ENCODE results near the gene STK24.

The STK24 gene

DNA sequence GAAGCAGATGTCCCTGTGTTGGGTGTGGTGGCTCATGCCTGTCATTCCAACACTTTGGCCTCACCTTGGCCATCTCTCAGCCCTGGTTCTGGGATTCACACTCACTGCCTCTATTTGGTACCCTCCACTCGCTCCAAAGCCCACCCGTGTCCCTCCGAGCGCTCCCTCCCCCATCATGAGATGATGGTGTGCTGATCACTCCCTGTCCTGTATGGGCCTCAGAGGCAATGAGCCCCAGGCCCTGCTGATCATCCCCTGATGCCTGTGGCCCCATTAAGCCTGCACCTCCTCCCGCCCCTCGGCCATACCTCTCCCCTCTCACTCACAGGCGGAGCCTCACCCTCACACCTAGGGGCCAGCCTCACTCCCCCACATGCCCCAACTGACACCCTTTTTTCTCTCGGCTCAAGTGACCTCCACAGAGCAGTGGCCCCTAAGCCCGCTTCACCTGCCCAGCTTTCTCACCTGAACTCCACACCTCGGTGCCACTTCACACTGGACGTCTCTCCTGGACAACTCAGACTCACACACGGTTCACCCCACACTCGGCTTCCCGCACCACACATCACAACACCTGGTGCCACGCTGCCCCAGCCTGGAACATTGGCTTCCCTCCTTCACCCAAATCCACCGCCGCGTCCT lies 114.5 kb downstream of the STK24 start:
- Histone ChIP-seq H3K27me3 (ENCODE audit: control insufficient read depth, low read length) (no peaks in the 10 kb centered on the region), H3K27ac (ENCODE audit: low read depth, low read length) (no peak overlapping the region), H3K9me2 (replicated peaks; ENCODE audit: control insufficient read depth, low read length) (no peaks in the 10 kb centered on the region), H3K4me1 (ENCODE audit: control insufficient read depth, low read length) (no peaks in the 10 kb centered on the region), H4K20me1 (ENCODE audit: control insufficient read depth, insufficient read depth, low read depth, low read length) (0 out of 2 replicates have a peak, but pooled peaks cover 2% of the 10 kb centered on the region), H3K36me3 (ENCODE audit: control insufficient read depth, low read length) (peaks cover 73% of the 10 kb centered on the region), H3K4me2 (ENCODE audit: low read length) (no peak overlapping the region), H3K4me3 (ENCODE audit: low read length) (no peak overlapping the region), H3F3A (ENCODE audit: control insufficient read depth, insufficient read depth) (no peaks in the 10 kb centered on the region), H3K79me2 (ENCODE audit: control insufficient read depth, low read length) (no peaks in the 10 kb centered on the region), H3K9me3 (ENCODE audit: control insufficient read depth, insufficient read depth, low read length) (no peaks in the 10 kb centered on the region)
- TF ChIP-seq EZH2phosphoT487 (IDR thresholded peaks at IDR 0.05; ENCODE audit: borderline replicate concordance, low read length) (no peak), CTCF (IDR thresholded peaks at IDR 0.05; ENCODE audit: low read depth, low read length, poor library complexity, severe bottlenecking) (no peak)

GRCh38 chr13:98461486-98462240 lies 115.2 kb downstream of the STK24 start:
- Histone ChIP-seq H3K79me2 (ENCODE audit: control insufficient read depth, low read length) (no peaks in the 10 kb centered on the region), H3K4me2 (ENCODE audit: low read length) (no peak overlapping the region), H3K4me3 (ENCODE audit: low read length) (no peak overlapping the region), H3K9me3 (ENCODE audit: control insufficient read depth, insufficient read depth, low read length) (no peaks in the 10 kb centered on the region), H3K9me2 (replicated peaks; ENCODE audit: control insufficient read depth, low read length) (no peaks in the 10 kb centered on the region), H4K20me1 (ENCODE audit: control insufficient read depth, insufficient read depth, low read depth, low read length) (0 out of 2 replicates have a peak, but pooled peaks cover 2% of the 10 kb centered on the region), H3K27me3 (ENCODE audit: control insufficient read depth, low read length) (no peaks in the 10 kb centered on the region), H3K36me3 (ENCODE audit: control insufficient read depth, low read length) (peaks cover 74% of the 10 kb centered on the region), H3K27ac (ENCODE audit: low read depth, low read length) (no peak overlapping the region), H3F3A (ENCODE audit: control insufficient read depth, insufficient read depth) (no peaks in the 10 kb centered on the region), H3K4me1 (ENCODE audit: control insufficient read depth, low read length) (no peaks in the 10 kb centered on the region)
- no peak for TF ChIP-seq EZH2phosphoT487 (IDR thresholded peaks at IDR 0.05; ENCODE audit: borderline replicate concordance, low read length)
- no peak for TF ChIP-seq CTCF (IDR thresholded peaks at IDR 0.05; ENCODE audit: low read depth, low read length, poor library complexity, severe bottlenecking)

GRCh38 chr13:98460516-98460915 lies 116.4 kb downstream of the STK24 start:
- Histone ChIP-seq H3K36me3 (ENCODE audit: control insufficient read depth, low read length) (peaks cover 76% of the 10 kb centered on the region), H3K9me2 (replicated peaks; ENCODE audit: control insufficient read depth, low read length) (no peaks in the 10 kb centered on the region), H3F3A (ENCODE audit: control insufficient read depth, insufficient read depth) (no peaks in the 10 kb centered on the region), H3K4me1 (ENCODE audit: control insufficient read depth, low read length) (no peaks in the 10 kb centered on the region), H3K27me3 (ENCODE audit: control insufficient read depth, low read length) (no peaks in the 10 kb centered on the region), H3K79me2 (ENCODE audit: control insufficient read depth, low read length) (no peaks in the 10 kb centered on the region), H3K27ac (ENCODE audit: low read depth, low read length) (no peak overlapping the region), H3K4me3 (ENCODE audit: low read length) (no peak overlapping the region), H3K9me3 (ENCODE audit: control insufficient read depth, insufficient read depth, low read length) (no peaks in the 10 kb centered on the region), H4K20me1 (ENCODE audit: control insufficient read depth, insufficient read depth, low read depth, low read length) (0 out of 2 replicates have a peak, but pooled peaks cover 2% of the 10 kb centered on the region), H3K4me2 (ENCODE audit: low read length) (no peak overlapping the region)
- TF ChIP-seq CTCF (IDR thresholded peaks at IDR 0.05; ENCODE audit: low read depth, low read length, poor library complexity, severe bottlenecking) (no peak), EZH2phosphoT487 (IDR thresholded peaks at IDR 0.05; ENCODE audit: borderline replicate concordance, low read length) (no peak)
